HG02642 (cell line): ENCODE results near the gene NTN1.

Experiments used
- ATAC-seq: cut with Tn5 transposase; IDR thresholded peaks from one replicate; pipeline ENCODE4 v1.9.1; 2021; ENCODE audit warnings: mild to moderate bottlenecking; ENCODE audit not compliant: unreplicated experiment, poor library complexity

Gene NTN1

GRCh38 chr17:9115214-9116191 is 94.2 kb downstream of the NTN1 start:
- ATAC-seq: no peak

GRCh38 chr17:9116311-9116835 is 95.1 kb downstream of the NTN1 start:
- no peak for ATAC-seq

GRCh38 chr17:9116861-9117568 is 95.7 kb downstream of the NTN1 start:
- no peak for ATAC-seq

- no peak for ATAC-seq
Measured at GRCh38 chr17:9120471-9120870, 99.2 kb downstream of the NTN1 start.

GRCh38 chr17:9121186-9121820 is 100.0 kb downstream of the NTN1 start:
- no peak for ATAC-seq

GRCh38 chr17:9123594-9124553 is 102.6 kb downstream of the NTN1 start:
- no peak for ATAC-seq

- no peak for ATAC-seq
Measured at GRCh38 chr17:9124554-9124935, 103.2 kb downstream of the NTN1 start.

GRCh38 chr17:9125722-9126121 is 104.4 kb downstream of the NTN1 start:
- ATAC-seq: no peak

GRCh38 chr17:9127340-9127739 is 106.0 kb downstream of the NTN1 start:
- ATAC-seq: no peak

GRCh38 chr17:9131371-9131770 is 110.1 kb downstream of the NTN1 start:
- no peak for ATAC-seq

- no peak for ATAC-seq
Measured at GRCh38 chr17:9132291-9132690, 111.0 kb downstream of the NTN1 start.

- no peak for ATAC-seq
Measured at GRCh38 chr17:9132944-9133610, 111.8 kb downstream of the NTN1 start.

- ATAC-seq: no peak
Measured at GRCh38 chr17:9138161-9138717, 116.9 kb downstream of the NTN1 start.

- ATAC-seq: no peak
Measured at GRCh38 chr17:9139695-9140094, 118.4 kb downstream of the NTN1 start.

GRCh38 chr17:9140550-9141424 is 119.5 kb downstream of the NTN1 start:
- no peak for ATAC-seq

GRCh38 chr17:9141425-9141753 is 120.1 kb downstream of the NTN1 start:
- no peak for ATAC-seq

GRCh38 chr17:9142772-9143494 is 121.6 kb downstream of the NTN1 start:
- no peak for ATAC-seq
